GM18861 (cell line): ENCODE data around the gene TRAPPC14.

Experiments used
- ATAC-seq: cut with Tn5 transposase; IDR thresholded peaks from one replicate; pipeline ENCODE4 v1.9.1; 2021; ENCODE audit not compliant: unreplicated experiment

TRAPPC14 gene

DNA sequence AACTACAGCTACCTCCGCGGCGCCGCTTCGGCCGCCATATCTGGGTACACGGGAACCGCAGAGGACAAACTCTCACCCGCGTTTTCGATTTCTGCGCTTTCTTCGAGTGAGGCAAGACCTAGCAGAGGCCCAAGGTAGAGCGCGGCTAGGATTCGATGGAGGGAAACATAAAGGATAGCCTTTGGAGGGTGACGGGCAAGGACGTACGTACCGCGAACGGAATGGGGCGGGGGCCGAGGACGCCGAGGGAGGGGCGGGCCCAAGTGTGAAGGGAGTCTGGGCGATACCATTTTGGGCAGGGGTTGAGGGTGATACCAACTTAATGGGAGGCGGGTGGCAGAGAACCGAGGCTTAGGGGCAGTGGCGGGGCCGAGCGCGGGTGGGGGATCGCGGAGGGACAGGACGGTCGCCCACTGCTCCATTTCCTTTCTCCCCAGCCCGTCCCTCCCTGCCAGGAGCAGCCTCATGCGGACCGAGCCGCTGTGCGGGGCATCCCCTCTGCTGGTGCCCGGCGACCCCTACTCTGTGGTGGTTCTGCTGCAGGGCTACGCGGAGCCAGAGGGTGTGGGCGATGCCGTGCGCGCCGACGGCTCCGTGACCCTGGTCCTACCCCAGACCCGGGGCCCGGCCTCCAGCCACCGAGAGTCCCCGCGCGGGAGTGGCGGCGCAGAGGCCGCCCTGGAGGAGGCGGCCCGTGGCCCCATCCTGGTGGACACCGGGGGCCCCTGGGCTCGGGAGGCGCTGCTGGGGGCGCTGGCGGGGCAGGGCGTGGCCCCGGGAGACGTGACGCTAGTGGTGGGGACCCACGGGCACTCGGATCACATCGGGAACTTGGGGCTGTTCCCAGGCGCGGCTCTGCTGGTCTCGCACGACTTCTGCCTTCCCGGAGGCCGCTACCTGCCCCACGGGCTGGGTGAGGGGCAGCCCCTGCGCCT is 31.3 kb downstream of the TRAPPC14 start, which contains the start of gene MBLAC1:
TSS of gene MBLAC1 (plus strand) at position 37 of the 935 bp plus-strand sequence. CDS start at position 466, 429 bp downstream.
- ATAC-seq, result peak; percentile 38

- ATAC-seq, result no peak
Measured at GRCh38 chr7:100126239-100126930, 32.1 kb downstream of the TRAPPC14 start.

DNA sequence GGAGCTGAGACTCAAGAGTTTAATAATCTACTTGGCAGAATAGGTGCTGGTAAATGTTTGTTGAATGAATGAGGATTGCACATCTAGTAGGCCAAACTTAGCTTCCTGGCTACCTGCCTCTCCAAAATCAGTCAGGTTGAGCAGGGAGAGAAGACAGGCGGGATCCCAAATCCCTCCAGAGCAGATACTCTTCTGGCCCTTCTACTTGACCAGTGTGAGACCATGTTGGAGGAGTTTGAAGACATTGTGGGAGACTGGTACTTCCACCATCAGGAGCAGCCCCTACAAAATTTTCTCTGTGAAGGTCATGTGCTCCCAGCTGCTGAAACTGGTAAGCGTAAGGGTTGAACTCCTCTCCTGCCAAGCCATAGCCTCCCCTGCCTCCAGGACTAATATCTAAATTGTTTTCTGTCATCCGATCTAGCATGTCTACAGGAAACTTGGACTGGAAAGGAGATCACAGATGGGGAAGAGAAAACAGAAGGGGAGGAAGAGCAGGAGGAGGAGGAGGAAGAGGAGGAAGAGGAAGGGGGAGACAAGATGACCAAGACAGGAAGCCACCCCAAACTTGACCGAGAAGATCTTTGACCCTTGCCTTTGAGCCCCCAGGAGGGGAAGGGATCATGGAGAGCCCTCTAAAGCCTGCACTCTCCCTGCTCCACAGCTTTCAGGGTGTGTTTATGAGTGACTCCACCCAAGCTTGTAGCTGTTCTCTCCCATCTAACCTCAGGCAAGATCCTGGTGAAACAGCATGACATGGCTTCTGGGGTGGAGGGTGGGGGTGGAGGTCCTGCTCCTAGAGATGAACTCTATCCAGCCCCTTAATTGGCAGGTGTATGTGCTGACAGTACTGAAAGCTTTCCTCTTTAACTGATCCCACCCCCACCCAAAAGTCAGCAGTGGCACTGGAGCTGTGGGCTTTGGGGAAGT is 34.0 kb downstream of the TRAPPC14 start:
- no peak for ATAC-seq

GRCh38 chr7:100122568-100122967 is 36.0 kb downstream of the TRAPPC14 start:
- no peak for ATAC-seq

- ATAC-seq, result no peak
Measured at GRCh38 chr7:100122067-100122466, 36.5 kb downstream of the TRAPPC14 start.

DNA sequence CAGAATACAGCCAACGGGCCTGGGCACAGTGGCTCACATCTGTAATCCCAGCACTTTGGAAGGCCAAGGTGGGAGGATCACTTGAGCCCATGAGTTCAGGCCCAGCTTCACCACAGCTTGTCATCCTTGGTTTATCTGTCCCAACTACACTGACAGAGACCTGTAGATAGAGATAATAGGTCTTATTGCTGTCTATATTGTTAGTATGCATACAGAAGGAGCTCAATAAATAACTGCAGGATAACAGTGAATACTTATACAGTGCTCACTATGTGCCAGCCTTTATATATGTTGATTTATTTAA is 37.8 kb downstream of the TRAPPC14 start:
- no peak for ATAC-seq

DNA sequence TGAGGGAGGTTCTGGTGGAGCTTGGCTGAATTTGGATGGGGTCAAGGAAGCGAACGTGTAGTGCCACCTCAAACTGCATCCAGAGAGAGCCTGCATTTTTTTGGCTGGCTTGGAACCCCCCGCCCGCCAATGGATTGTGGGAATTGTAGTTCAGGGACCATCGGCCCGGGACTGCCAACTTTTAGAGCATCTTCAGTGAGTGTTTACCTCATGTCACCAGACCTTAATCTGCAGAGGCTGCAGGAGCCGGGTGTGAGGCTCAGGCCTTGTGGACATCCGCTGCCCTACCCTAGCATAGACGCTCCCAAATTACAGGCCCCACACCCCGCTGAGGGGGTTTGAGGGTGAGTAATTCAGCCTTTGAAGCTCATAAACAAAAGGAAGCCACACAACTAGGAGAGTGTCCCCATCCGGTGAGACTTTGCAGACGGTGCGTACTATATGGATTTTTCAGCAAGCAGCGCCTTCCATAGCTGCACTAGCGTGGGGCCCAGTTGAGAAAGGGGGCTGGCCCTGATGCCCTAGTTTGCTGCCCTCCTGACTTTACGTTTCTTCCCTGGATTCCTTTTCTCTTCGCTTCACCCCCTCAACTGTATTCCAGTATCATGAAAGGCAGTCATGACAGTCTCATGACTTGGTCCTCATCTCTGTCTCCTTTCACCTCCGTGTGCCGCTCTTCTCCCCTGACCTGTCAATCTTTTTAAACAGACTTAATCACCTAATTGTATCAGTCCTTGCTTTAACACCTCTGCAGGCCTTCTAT is 38.4 kb downstream of the TRAPPC14 start:
- ATAC-seq, result peak; percentile 35

DNA sequence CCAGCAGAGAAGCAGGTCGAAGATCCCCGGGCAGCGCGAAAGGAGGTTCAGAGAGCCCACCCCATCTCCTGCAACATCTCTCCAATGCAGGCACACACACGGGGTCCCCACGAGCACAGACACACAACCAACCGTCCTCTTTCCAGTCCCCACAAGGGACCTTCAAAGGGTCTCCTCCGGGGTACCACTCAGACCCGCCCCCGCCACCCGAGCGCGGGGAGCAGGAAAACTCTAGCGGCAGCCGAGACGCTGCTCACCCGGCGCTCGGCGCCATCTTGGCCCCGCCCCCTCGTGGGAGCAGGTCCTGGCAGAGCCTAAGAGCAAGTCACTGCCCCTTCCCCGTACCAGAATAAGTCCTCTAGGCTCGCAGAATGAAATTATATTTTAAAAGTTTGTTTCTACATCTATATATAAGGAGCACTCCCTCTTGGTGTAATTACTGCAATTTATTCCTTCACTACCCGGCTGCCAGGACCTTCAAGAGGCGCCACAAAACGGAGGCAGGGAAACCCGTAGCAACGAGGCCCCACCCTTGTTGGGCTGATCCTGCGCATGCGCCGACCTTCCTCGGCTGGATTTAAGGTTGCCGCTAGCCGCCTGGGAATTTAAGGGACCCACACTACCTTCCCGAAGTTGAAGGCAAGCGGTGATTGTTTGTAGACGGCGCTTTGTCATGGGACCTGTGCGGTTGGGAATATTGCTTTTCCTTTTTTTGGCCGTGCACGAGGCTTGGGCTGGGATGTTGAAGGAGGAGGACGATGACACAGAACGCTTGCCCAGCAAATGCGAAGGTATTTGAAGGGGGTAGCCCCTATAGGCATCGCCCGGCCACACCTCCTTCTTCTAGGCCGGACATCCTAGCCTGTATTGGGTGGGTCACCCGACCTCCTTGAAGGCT is 39.2 kb downstream of the TRAPPC14 start, which contains the start of the genes CNPY4 and TAF6:
TSS of gene CNPY4 (plus strand) at position 563 of the 898 bp plus-strand sequence. CDS start at position 674, 111 bp downstream.
TSS of gene TAF6 (minus strand) at position 287 of the 898 bp plus-strand sequence. CDS start 5,149 bp downstream, outside the sequence.
- peak; percentile 58 for ATAC-seq

GRCh38 chr7:100118388-100119071 is 40.0 kb downstream of the TRAPPC14 start:
- ATAC-seq, result no peak

DNA sequence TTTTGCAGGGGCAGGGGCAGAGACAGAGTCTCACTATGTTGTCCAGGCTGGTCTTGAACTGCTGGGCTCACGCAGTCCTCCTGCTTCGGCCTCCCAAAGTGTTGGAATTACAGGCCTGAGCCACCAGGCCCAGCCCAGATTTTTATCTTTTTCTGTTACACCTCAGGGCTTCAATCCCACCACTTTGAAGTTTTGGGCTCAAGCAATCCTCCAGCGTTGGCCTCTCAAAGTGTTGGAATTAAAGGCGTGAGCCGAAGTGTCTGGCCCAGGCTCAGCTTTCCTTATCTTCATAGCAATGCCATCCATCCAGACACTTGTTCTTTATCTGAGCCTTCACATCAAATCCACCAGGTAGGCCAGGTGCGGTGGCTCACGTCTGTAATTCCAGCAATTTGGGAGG is 43.5 kb downstream of the TRAPPC14 start:
- ATAC-seq, result no peak

GRCh38 chr7:100111914-100112313 is 46.6 kb downstream of the TRAPPC14 start:
- no peak for ATAC-seq

DNA sequence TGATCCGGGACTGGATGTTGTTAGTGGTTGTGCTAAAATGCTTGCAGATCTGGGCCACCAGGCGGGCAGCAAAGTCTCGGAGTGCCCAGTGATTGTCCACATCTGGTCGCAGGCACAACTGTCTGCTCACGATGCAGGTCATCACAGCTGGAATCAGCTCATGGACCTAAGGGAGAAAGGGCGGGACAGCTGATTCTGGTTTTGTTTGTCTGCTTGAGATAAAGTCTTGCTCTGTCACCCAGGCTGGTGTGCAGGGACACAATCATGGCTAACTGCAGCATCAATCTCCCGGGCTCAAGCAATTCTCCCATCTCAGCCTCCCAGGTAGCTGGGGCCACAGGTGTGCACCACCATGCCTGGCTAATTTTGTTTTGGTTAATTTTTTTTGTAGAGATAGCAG is 47.4 kb downstream of the TRAPPC14 start:
- ATAC-seq, result no peak

GRCh38 chr7:100109521-100110163 is 48.9 kb downstream of the TRAPPC14 start:
- no peak for ATAC-seq

GRCh38 chr7:100107890-100108289 is 50.6 kb downstream of the TRAPPC14 start:
- no peak for ATAC-seq

DNA sequence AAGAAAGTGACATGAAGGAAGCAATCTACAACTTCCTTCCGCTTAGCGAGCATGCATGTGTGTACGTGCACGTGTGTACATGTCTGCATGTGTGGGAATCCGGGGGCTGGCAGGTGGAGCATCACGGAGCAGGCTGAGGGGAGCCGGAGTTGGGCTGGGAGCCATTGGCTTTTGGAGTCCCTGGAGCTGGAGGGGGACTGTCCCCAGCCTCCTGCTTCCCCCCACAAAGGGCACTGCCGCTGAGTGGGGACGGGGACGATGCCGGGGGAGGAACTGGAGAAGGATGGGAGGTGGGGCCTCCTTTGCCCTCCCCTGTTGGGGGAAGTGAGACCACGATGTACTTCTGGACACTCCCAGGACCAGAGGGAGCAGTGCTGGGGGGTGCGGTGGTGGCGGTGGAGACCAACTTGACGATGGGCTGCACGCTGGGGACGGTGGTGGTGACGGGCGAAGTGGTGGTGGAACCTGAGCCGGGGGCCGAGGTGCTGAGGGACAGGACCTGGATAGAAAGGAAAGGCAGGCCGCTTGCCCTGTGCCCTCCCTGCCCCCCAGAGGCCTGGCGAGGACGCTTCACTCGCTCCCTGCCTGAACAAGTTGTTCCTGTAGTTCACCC is 51.3 kb downstream of the TRAPPC14 start:
- no peak for ATAC-seq

DNA sequence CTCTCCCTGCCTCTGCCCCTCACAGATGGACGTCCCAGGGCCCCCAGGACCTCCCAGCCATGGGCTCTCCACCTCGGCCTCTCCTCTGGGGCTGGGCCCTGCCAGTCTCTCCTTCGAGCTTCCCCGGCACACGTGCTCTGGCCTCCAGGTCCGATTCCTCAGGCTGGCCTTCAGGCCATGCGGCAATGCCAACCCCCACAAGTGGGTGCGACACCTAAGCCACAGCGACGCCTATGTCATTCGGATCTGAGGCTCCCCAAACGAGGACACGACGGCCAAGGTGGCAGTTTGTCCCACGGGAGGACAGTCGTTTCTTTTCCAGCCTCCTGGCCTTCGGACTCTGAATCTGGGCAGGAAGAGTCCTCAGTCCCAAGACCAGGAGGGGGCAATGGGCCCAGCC is 51.9 kb downstream of the TRAPPC14 start:
- no peak for ATAC-seq

DNA sequence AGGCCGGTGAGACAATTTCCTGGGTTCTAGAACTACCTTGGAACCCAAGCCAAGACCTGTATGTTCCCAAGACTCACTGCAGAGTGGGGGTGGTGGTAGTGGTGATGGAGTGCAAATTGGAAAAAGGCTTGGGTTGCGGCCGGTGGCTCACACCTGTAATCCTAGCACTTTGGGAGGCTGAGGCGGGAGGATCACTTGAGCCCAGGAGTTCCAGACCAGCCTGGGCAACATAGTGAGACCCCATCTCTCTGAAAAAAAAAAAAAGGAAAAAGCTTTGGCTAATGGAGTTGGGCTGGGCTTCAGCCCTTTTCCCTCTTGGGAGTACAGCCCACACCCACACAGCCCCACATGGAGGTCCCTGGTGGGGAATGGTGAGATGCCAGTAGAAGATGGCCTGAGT is 53.0 kb downstream of the TRAPPC14 start:
- ATAC-seq, result no peak
